H1 (cell line): ENCODE measurements around the gene YPEL4. TPM values are rescaled to one million over a fixed set of nuclear protein-coding genes. Genes with fewer than 3 reads are reported as not detected.
A peak's percentile ranks its signal among the peaks of the same experiment; 100 is the strongest.

Source experiments
- BACH1 ChIP-seq: IDR thresholded peaks from 2 replicates; pipeline ENCODE4 v1.6.1; 2012; ENCODE audit warnings: low read length, improper control_type of control experiment
- CBX5 ChIP-seq: fragments of 300-800, 300-1000 bp; sonication (generic); IDR thresholded peaks from 2 replicates; pipeline ENCODE4 v1.7.1; 2016; ENCODE audit warnings: antibody characterized with exemption, low read length, low read depth
- CBX8 ChIP-seq: fragments of 300-800, 300-1000 bp; sonication (generic); IDR thresholded peaks from 2 replicates; pipeline ENCODE4 v1.7.1; 2016; ENCODE audit warnings: low read depth, low read length, borderline replicate concordance
- CHD2 ChIP-seq: IDR thresholded peaks from 2 replicates; pipeline ENCODE4 v1.6.1; 2012; ENCODE audit warnings: low read length, improper control_type of control experiment
- JUN ChIP-seq: IDR thresholded peaks from 2 replicates; pipeline ENCODE4 v1.6.1; 2011; ENCODE audit warnings: low read depth, mild to moderate bottlenecking, improper control_type of control experiment, low read length
- MAFK ChIP-seq: IDR thresholded peaks from 2 replicates; pipeline ENCODE4 v1.6.1; 2012; ENCODE audit warnings: low read depth, mild to moderate bottlenecking, improper control_type of control experiment, low read length
- POLR2A ChIP-seq, 2 experiments: IDR thresholded peaks; 1 replicate in 1 of 2; 2 replicates in 1 of 2; pipeline ENCODE4 v1.6.1; 2011; ENCODE audit warnings: low read depth in 2 of 2, low read length in 2 of 2, mild to moderate bottlenecking in 2 of 2; ENCODE audit errors: control extremely low read depth in 1 of 2
- POLR2AphosphoS5 ChIP-seq: IDR thresholded peaks from 2 replicates; pipeline ENCODE4 v1.6.1; 2011; ENCODE audit warnings: low read depth, low read length
- RXRA ChIP-seq: IDR thresholded peaks from 2 replicates; pipeline ENCODE4 v1.6.1; 2011; ENCODE audit warnings: low read depth, mild to moderate bottlenecking, low read length, moderate library complexity; ENCODE audit not compliant: insufficient read depth
- polyA plus RNA-seq, 7 experiments: library from polyadenylated mRNA; depleted of rRNA in 3 of 7; stranded (reverse) in 5 of 7; unstranded in 2 of 7; fragments of >200 nt in 5 of 7; fragments of 200-250 nt in 2 of 7; gene quantifications; 1 replicate in 5 of 7; 2 replicates in 1 of 7; 4 replicates in 1 of 7; pipeline versions ENCODE4 v1.2.1 to v1.2.3, GENCODE V29; 2011 to 2013; ENCODE audit warnings: missing spikeins in 2 of 7, mixed read lengths in 2 of 7
- total RNA-seq: library from RNA; stranded (reverse); fragmentation: NEBNext Ultra II Directional; extraction: Animal tissue kit (Norgen Biotek cat#: 25700); gene quantifications from 2 replicates; pipeline ENCODE4 v1.2.1, GENCODE V29; 2021

The YPEL4 gene
- total and polyA plus RNA-seq, 2 of the 8 experiments (the other 6 are each of a cell fraction or from before 2014, with no cell fraction given): 0.13 to 0.38 TPM

DNA sequence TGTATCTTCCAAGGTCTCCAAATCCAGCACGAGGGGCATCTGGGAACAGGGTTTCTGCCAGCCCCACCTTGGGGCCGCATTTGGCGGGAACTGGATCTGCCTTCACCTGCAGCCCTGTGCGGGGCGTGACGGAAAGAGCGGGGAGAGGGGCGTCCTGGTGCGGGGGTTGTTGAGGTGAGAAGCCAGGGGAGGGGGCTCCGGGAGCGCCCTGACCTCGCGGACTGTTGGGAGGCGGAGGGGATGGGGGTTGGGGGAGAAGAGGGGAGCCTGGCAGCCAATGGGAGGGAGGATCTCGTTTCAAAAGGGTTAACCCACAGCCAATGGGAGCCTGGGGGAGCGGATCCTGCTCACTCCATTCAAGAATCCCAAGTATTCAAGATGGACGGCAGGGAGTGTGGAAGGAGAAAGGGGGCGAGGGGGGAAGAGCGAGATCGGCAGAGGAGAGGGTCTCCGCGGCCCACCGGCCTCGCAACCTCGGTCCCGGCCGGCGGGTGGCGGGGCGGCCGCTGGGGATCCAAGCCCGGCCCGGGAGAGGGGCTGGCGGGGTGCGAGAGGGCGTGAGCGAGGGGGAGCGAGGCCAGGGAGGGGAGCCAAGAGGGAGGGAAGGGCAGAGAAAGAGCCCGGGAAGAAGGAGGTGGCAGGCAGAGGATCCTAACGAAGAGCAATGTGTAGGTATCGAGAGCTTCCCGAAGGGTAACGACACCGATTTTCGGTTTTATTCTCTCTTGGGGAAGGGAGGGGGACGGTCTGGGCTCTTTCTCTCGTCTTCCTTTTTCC, 11.5 kb downstream of the YPEL4 start (continued):
- TF ChIP-seq CBX5: no peak
- no peak for TF ChIP-seq BACH1
- TF ChIP-seq POLR2AphosphoS5: peak; percentile 97
- no peak for TF ChIP-seq CBX8
- TF ChIP-seq CHD2: no peak; the same call in none of the 2 replicates
- 0 out of 2 replicates have a peak, but pooled peaks have one; percentile 17 for TF ChIP-seq RXRA
- TF ChIP-seq MAFK: no peak
- TF ChIP-seq POLR2A (IDR thresholded peaks at IDR 0.05; ENCODE audit: control extremely low read depth in 1 of 2, low read depth in 2 of 2, low read length in 2 of 2): peak; percentile 94 to 95
- TF ChIP-seq JUN: no peak
- TF ChIP-seq, all 59 proteins: peak for 18
